Activated CD4-positive, alpha-beta T cell treated with anti-CD3 and anti-CD28 coated beads for 36 hours (primary cell): ENCODE data around the gene AQP2. TPM values are rescaled to one million over a fixed set of nuclear protein-coding genes. Genes with fewer than 3 reads are reported as not detected.
A peak's percentile ranks its signal among the peaks of the same experiment; 100 is the strongest.

ENCODE experiments used
- ATAC-seq: fragments of 200-7000 bp; cut with Tn5 transposase; one replicate; pipeline ENCODE4 v1.10.0; 2021; ENCODE audit warnings: mild to moderate bottlenecking, moderate library complexity
- CTCF ChIA-PET: fragments of 350-600 bp; sonication (Branson Sonifier 250); formaldehyde crosslinking; loops from one replicate; lab custom pipeline; 2021; ENCODE audit warnings: antibody characterized with exemption; lab: Charles Lee
- POLR2A ChIA-PET: fragments of 350-600 bp; sonication (Branson Sonifier 250); formaldehyde crosslinking; loops from one replicate; lab custom pipeline; 2021; ENCODE audit warnings: antibody characterized with exemption, inconsistent platforms; lab: Charles Lee
- DNase-seq: peaks from one replicate; pipeline ENCODE4 v3.0.0-alpha.2; 2020
- H3K27ac Mint-ChIP-seq: one replicate; pipeline ENCODE4 v1.8.0; 2021; ENCODE audit warnings: mixed read lengths
- H3K27me3 Mint-ChIP-seq: one replicate; pipeline ENCODE4 v1.8.0; 2021; ENCODE audit warnings: mixed read lengths
- H3K36me3 Mint-ChIP-seq: one replicate; pipeline ENCODE4 v1.8.0; 2021; ENCODE audit warnings: low read depth, mixed read lengths
- H3K4me1 Mint-ChIP-seq: one replicate; pipeline ENCODE4 v1.8.0; 2021; ENCODE audit warnings: mixed read lengths
- H3K4me3 Mint-ChIP-seq: one replicate; pipeline ENCODE4 v1.8.0; 2021; ENCODE audit warnings: mild to moderate bottlenecking, moderate library complexity, mixed read lengths
- H3K9me3 Mint-ChIP-seq: one replicate; pipeline ENCODE4 v1.8.0; 2021; ENCODE audit warnings: low read depth, mixed read lengths
- intact Hi-C, 2 experiments: fragments of 100-400 bp; cut with DNase I in 1 of 2; cut with micrococcal nuclease in 1 of 2; formaldehyde crosslinking; loops; one replicate each; pipeline versions ENCODE4 v1.14.2 to v1.15.1; 2022 to 2024; cut with DNase I, micrococcal nuclease
- total RNA-seq, 2 experiments: library from RNA; stranded (reverse); gene quantifications; one replicate each; pipeline ENCODE4 v1.2.3, GENCODE V29; 2021

Gene AQP2
- total RNA-seq, 2 experiments from 2014 or later: not detected

- H3K4me1 Mint-ChIP-seq: peaks cover 19% of the 10 kb centered on the region
- H3K27ac Mint-ChIP-seq: no peak overlapping the region
- POLR2A ChIA-PET: no interaction called here
- no peak overlapping the region for H3K4me3 Mint-ChIP-seq
- no peak for DNase-seq
- intact Hi-C loops: no loop called here
- no peaks in the 10 kb centered on the region for H3K36me3 Mint-ChIP-seq
- ATAC-seq: no peak
- no peaks in the 10 kb centered on the region for H3K9me3 Mint-ChIP-seq
- no peaks in the 10 kb centered on the region for H3K27me3 Mint-ChIP-seq
- CTCF ChIA-PET: interaction anchor here (1.0 to 1.5 kb wide), 3 partner anchors 9 to 25 kb away, joined by 3 to 6 read pairs (median 4); no protein-coding TSS in a partner anchor
Observed at GRCh38 chr12:49943625-49943960, 6.9 kb upstream of the AQP2 start.

- CTCF ChIA-PET: interaction anchor here (0.6 to 1.3 kb wide), 2 partner anchors 13 to 82 kb away, joined by 3 to 6 read pairs; no protein-coding TSS in a partner anchor
- intact Hi-C loops: no loop called here
- H3K27me3 Mint-ChIP-seq: no peaks in the 10 kb centered on the region
- no peak overlapping the region for H3K27ac Mint-ChIP-seq
- H3K36me3 Mint-ChIP-seq: no peaks in the 10 kb centered on the region
- POLR2A ChIA-PET: no interaction called here
- no peaks in the 10 kb centered on the region for H3K9me3 Mint-ChIP-seq
- ATAC-seq (no peak), DNase-seq (no peak)
- H3K4me3 Mint-ChIP-seq: no peak overlapping the region
- H3K4me1 Mint-ChIP-seq: peaks cover 19% of the 10 kb centered on the region
Observed at GRCh38 chr12:49944046-49944445, 6.5 kb upstream of the AQP2 start.

GRCh38 chr12:49944718-49945117 is 5.8 kb upstream of the AQP2 start:
- H3K27ac Mint-ChIP-seq: peak overlapping the region; percentile 59
- POLR2A ChIA-PET: no interaction called here
- H3K36me3 Mint-ChIP-seq: no peaks in the 10 kb centered on the region
- intact Hi-C loops: loop anchor here (1.0 to 5.0 kb wide), 4 partner anchors 23 to 167 kb away; no protein-coding TSS in a partner anchor
- ATAC-seq (no peak), DNase-seq (no peak)
- H3K27me3 Mint-ChIP-seq: no peaks in the 10 kb centered on the region
- H3K9me3 Mint-ChIP-seq: no peaks in the 10 kb centered on the region
- peaks cover 19% of the 10 kb centered on the region for H3K4me1 Mint-ChIP-seq
- CTCF ChIA-PET: interaction anchor here (0.7 to 4.1 kb wide), 16 partner anchors 9 to 446 kb away, joined by 3 to 74 read pairs (median 6); no protein-coding TSS in a partner anchor
- H3K4me3 Mint-ChIP-seq: peak overlapping the region; percentile 74

GRCh38 chr12:49945394-49946080 is 5.0 kb upstream of the AQP2 start:
- peak overlapping the region; percentile 74 for H3K4me3 Mint-ChIP-seq
- H3K27me3 Mint-ChIP-seq: no peaks in the 10 kb centered on the region
- no peaks in the 10 kb centered on the region for H3K9me3 Mint-ChIP-seq
- no peaks in the 10 kb centered on the region for H3K36me3 Mint-ChIP-seq
- peak overlapping the region; percentile 95 for H3K27ac Mint-ChIP-seq
- POLR2A ChIA-PET: interaction anchor here (0.6 to 1.4 kb wide), 5 partner anchors 67 to 387 kb away, joined by 3 read pairs; partner anchors contain the start of gene BCDIN3D
- intact Hi-C loops: loop anchor here (1.0 to 5.0 kb wide), 4 partner anchors 22 to 168 kb away; no protein-coding TSS in a partner anchor
- DNase-seq (peak; percentile 94), ATAC-seq (peak; percentile 100)
- H3K4me1 Mint-ChIP-seq: peaks cover 19% of the 10 kb centered on the region
- CTCF ChIA-PET: interaction anchor here (0.5 to 4.1 kb wide), 60 partner anchors 8 to 1887 kb away, joined by 3 to 74 read pairs (median 4); partner anchors contain the start of genes COX14, RACGAP1 and TMBIM6

- Mint-ChIP-seq H3K27ac (peak overlapping the region; percentile 95), H3K36me3 (no peaks in the 10 kb centered on the region), H3K4me1 (peaks cover 19% of the 10 kb centered on the region), H3K4me3 (no peak overlapping the region), H3K9me3 (no peaks in the 10 kb centered on the region), H3K27me3 (no peaks in the 10 kb centered on the region)
- DNase-seq (no peak), ATAC-seq (no peak)
- CTCF ChIA-PET: interaction anchor here (0.5 to 4.1 kb wide), 52 partner anchors 8 to 1887 kb away, joined by 3 to 74 read pairs (median 5); partner anchors contain the start of genes COX14, RACGAP1 and TMBIM6
- POLR2A ChIA-PET: interaction anchor here (0.6 to 1.4 kb wide), 3 partner anchors 66 to 254 kb away, joined by 3 read pairs; no protein-coding TSS in a partner anchor
- intact Hi-C loops: loop anchor here (5.0 kb wide), 2 partner anchors 79 to 169 kb away; no protein-coding TSS in a partner anchor
Observed at GRCh38 chr12:49946086-49946485, 4.5 kb upstream of the AQP2 start.

- no peaks in the 10 kb centered on the region for H3K36me3 Mint-ChIP-seq
- no peaks in the 10 kb centered on the region for H3K9me3 Mint-ChIP-seq
- ATAC-seq (no peak), DNase-seq (no peak)
- H3K27ac Mint-ChIP-seq: no peak overlapping the region
- intact Hi-C loops: loop anchor here (5.0 kb wide), 2 partner anchors 79 to 169 kb away; no protein-coding TSS in a partner anchor
- H3K27me3 Mint-ChIP-seq: no peaks in the 10 kb centered on the region
- ChIA-PET CTCF (interaction anchor here (0.6 to 4.1 kb wide), 34 partner anchors 8 to 557 kb away, joined by 3 to 74 read pairs (median 5); partner anchors contain the start of genes COX14 and RACGAP1), POLR2A (interaction anchor here (1.4 kb wide), 1 partner anchor 79 kb away, joined by 3 read pairs; no protein-coding TSS in a partner anchor)
- no peak overlapping the region for H3K4me3 Mint-ChIP-seq
- peaks cover 19% of the 10 kb centered on the region for H3K4me1 Mint-ChIP-seq
Observed at GRCh38 chr12:49946497-49946896, 4.0 kb upstream of the AQP2 start.

- Mint-ChIP-seq H3K36me3 (no peaks in the 10 kb centered on the region), H3K27me3 (no peaks in the 10 kb centered on the region), H3K27ac (no peak overlapping the region), H3K4me1 (peaks cover 19% of the 10 kb centered on the region), H3K9me3 (no peaks in the 10 kb centered on the region), H3K4me3 (no peak overlapping the region)
- ChIA-PET POLR2A (interaction anchor here (0.7 kb wide), 1 partner anchor 34 kb away, joined by 3 read pairs; no protein-coding TSS in a partner anchor), CTCF (interaction anchor here (0.6 to 4.1 kb wide), 5 partner anchors 19 to 274 kb away, joined by 3 to 74 read pairs (median 3); no protein-coding TSS in a partner anchor)
- DNase-seq (no peak), ATAC-seq (no peak)
- intact Hi-C loops: loop anchor here (5.0 kb wide), 2 partner anchors 80 to 170 kb away; no protein-coding TSS in a partner anchor
Observed at GRCh38 chr12:49947593-49948226, 2.8 kb upstream of the AQP2 start.

GRCh38 chr12:49948866-49949845 is 1.4 kb upstream of the AQP2 start:
- Mint-ChIP-seq H3K9me3 (no peaks in the 10 kb centered on the region), H3K27me3 (peaks cover 3% of the 10 kb centered on the region), H3K4me1 (peaks cover 19% of the 10 kb centered on the region), H3K4me3 (no peak overlapping the region), H3K27ac (no peak overlapping the region), H3K36me3 (no peaks in the 10 kb centered on the region)
- ATAC-seq: no peak
- intact Hi-C loops: loop anchor here (5.0 kb wide), 2 partner anchors 82 to 172 kb away; no protein-coding TSS in a partner anchor
- POLR2A ChIA-PET: no interaction called here
- DNase-seq: no peak
- CTCF ChIA-PET: interaction anchor here (0.6 to 2.5 kb wide), 5 partner anchors 18 to 1677 kb away, joined by 3 to 13 read pairs (median 3); no protein-coding TSS in a partner anchor

- intact Hi-C loops: loop anchor here (5.0 kb wide), 2 partner anchors 83 to 173 kb away; no protein-coding TSS in a partner anchor
- no peak overlapping the region for H3K4me3 Mint-ChIP-seq
- no peaks in the 10 kb centered on the region for H3K9me3 Mint-ChIP-seq
- no peak for ATAC-seq
- no peak overlapping the region for H3K27ac Mint-ChIP-seq
- ChIA-PET POLR2A (no interaction called here), CTCF (interaction anchor here (0.6 to 2.5 kb wide), 3 partner anchors 17 to 105 kb away, joined by 3 to 13 read pairs (median 3); no protein-coding TSS in a partner anchor)
- H3K4me1 Mint-ChIP-seq: peaks cover 15% of the 10 kb centered on the region
- peaks cover 10% of the 10 kb centered on the region for H3K27me3 Mint-ChIP-seq
- DNase-seq: no peak
- no peaks in the 10 kb centered on the region for H3K36me3 Mint-ChIP-seq
Observed at GRCh38 chr12:49949866-49950265, 671 bp upstream of the AQP2 start.
